Activated CD8-positive, alpha-beta memory T cell treated with anti-CD3 and anti-CD28 coated beads, Interleukin-2, amount 50 U/mL, for 1 hour (primary cell): Measurements from ENCODE around the gene SH2D5.
"Not testable (repeated sequence)": the region's sequence is repeated elsewhere in the genome, so short reads cannot be mapped to it uniquely, and the experiment has no call there.

Source experiments
- DNase-seq: peaks from one replicate; pipeline ENCODE4 v3.0.0-alpha.2; 2020; ENCODE audit errors: extremely low read depth

The SH2D5 gene

GRCh38 chr1:20728371-20729154, 3.9 kb downstream of the SH2D5 start:
- no peak for DNase-seq

GRCh38 chr1:20727746-20728316, 4.7 kb downstream of the SH2D5 start:
- no peak for DNase-seq

- DNase-seq = no peak
These were observed 5.4 kb downstream of the SH2D5 start for GRCh38 chr1:20726932-20727745.

GRCh38 chr1:20726118-20726911, 6.2 kb downstream of the SH2D5 start:
- no peak for DNase-seq

- DNase-seq = no peak
These were observed 7.0 kb downstream of the SH2D5 start for GRCh38 chr1:20725189-20726117.

GRCh38 chr1:20724364-20725188, 7.9 kb downstream of the SH2D5 start:
- DNase-seq = no peak

GRCh38 chr1:20723537-20724363, 8.8 kb downstream of the SH2D5 start:
- DNase-seq = no peak

GRCh38 chr1:20723159-20723536, 9.4 kb downstream of the SH2D5 start:
- DNase-seq = no peak

GRCh38 chr1:20721117-20722061, 11.1 kb downstream of the SH2D5 start:
- DNase-seq = no peak

GRCh38 chr1:20720631-20721091, 11.8 kb downstream of the SH2D5 start:
- no peak for DNase-seq

- DNase-seq = no peak
These were observed 12.5 kb downstream of the SH2D5 start for GRCh38 chr1:20719871-20720620.

GRCh38 chr1:20719261-20719660, 13.2 kb downstream of the SH2D5 start:
- DNase-seq = no peak

GRCh38 chr1:20718343-20718882, 14.1 kb downstream of the SH2D5 start:
- DNase-seq = not testable (repeated sequence)

- DNase-seq = no peak
These were observed 14.8 kb downstream of the SH2D5 start, which contains the start of gene KIF17 for GRCh38 chr1:20717452-20718342. TSS of gene KIF17 (minus strand) at chr1:20718007. CDS start at chr1:20717706, 301 bp downstream.

GRCh38 chr1:20716232-20716631, 16.3 kb downstream of the SH2D5 start:
- DNase-seq = no peak

GRCh38 chr1:20715406-20715805, 17.1 kb downstream of the SH2D5 start:
- no peak for DNase-seq
